ENCODE measurements around the gene PPP1R3C.

The PPP1R3C gene

GRCh38 chr10:91610919-91611318 lies 22.0 kb downstream of the PPP1R3C start:
- in situ Hi-C loops (cut with HindIII; ENCODE audit: low pct_ligation_motif_present, low sequenced_read_pairs) = no loop called here
- no peaks in the 10 kb centered on the region for H3K36me3 ChIP-seq (replicated peaks)
- H3K4me3 ChIP-seq (ENCODE audit: low read depth, low read length) = no peak overlapping the region
- no peak for DNase-seq
- H3K27ac ChIP-seq = no peak overlapping the region
- H3K27me3 ChIP-seq (replicated peaks) = no peaks in the 10 kb centered on the region
- no peak for TF ChIP-seq CTCF (IDR thresholded peaks at IDR 0.05; ENCODE audit: low read depth, low read length, missing control alignments)

- in situ Hi-C loops (cut with HindIII; ENCODE audit: low pct_ligation_motif_present, low sequenced_read_pairs) = no loop called here
- Histone ChIP-seq H3K27ac (no peak overlapping the region), H3K36me3 (replicated peaks) (no peaks in the 10 kb centered on the region), H3K4me3 (ENCODE audit: low read depth, low read length) (no peak overlapping the region), H3K27me3 (replicated peaks) (no peaks in the 10 kb centered on the region)
- no peak for DNase-seq
- no peak for TF ChIP-seq CTCF (IDR thresholded peaks at IDR 0.05; ENCODE audit: low read depth, low read length, missing control alignments)
Measured at GRCh38 chr10:91610444-91610843, 22.4 kb downstream of the PPP1R3C start.

GRCh38 chr10:91607646-91608403 lies 25.0 kb downstream of the PPP1R3C start:
- in situ Hi-C loops (cut with HindIII; ENCODE audit: low pct_ligation_motif_present, low sequenced_read_pairs) = no loop called here
- no peak for TF ChIP-seq CTCF (IDR thresholded peaks at IDR 0.05; ENCODE audit: low read depth, low read length, missing control alignments)
- Histone ChIP-seq H3K4me3 (ENCODE audit: low read depth, low read length) (no peak overlapping the region), H3K36me3 (replicated peaks) (no peaks in the 10 kb centered on the region), H3K27ac (peak overlapping the region; percentile 68), H3K27me3 (replicated peaks) (no peaks in the 10 kb centered on the region)
- peak; percentile 25 for DNase-seq

GRCh38 chr10:91605968-91606367 lies 26.9 kb downstream of the PPP1R3C start:
- no peak for TF ChIP-seq CTCF (IDR thresholded peaks at IDR 0.05; ENCODE audit: low read depth, low read length, missing control alignments)
- Histone ChIP-seq H3K27ac (peak overlapping the region; percentile 94), H3K36me3 (replicated peaks) (no peaks in the 10 kb centered on the region), H3K27me3 (replicated peaks) (no peaks in the 10 kb centered on the region), H3K4me3 (ENCODE audit: low read depth, low read length) (no peak overlapping the region)
- no peak for DNase-seq
- in situ Hi-C loops (cut with HindIII; ENCODE audit: low pct_ligation_motif_present, low sequenced_read_pairs) = no loop called here

- H3K4me3 ChIP-seq (ENCODE audit: low read depth, low read length) = no peak overlapping the region
- DNase-seq = peak; percentile 80
Measured at GRCh38 chr10:91604553-91605534, 28.0 kb downstream of the PPP1R3C start.

More at GRCh38 chr10:91604553-91605534, 28.0 kb downstream of the PPP1R3C start:
- H3K27me3 ChIP-seq (replicated peaks) = no peaks in the 10 kb centered on the region
- in situ Hi-C loops (cut with HindIII; ENCODE audit: low pct_ligation_motif_present, low sequenced_read_pairs) = no loop called here
- no peaks in the 10 kb centered on the region for H3K36me3 ChIP-seq (replicated peaks)
- peak; percentile 54 for TF ChIP-seq CTCF (IDR thresholded peaks at IDR 0.05; ENCODE audit: low read depth, low read length, missing control alignments)
- H3K27ac ChIP-seq = peak overlapping the region; percentile 94
